Activated CD4-positive, alpha-beta T cell treated with anti-CD3 and anti-CD28 coated beads, Interleukin-2, amount 50 U/mL, for 16 hours (primary cell): ENCODE results near the gene LONP1.

Experiments
- DNase-seq: peaks from one replicate; pipeline ENCODE4 v3.0.0-alpha.2; 2020

LONP1 gene

GRCh38 chr19:5677136-5677535 is 42.8 kb downstream of the LONP1 start:
- DNase-seq: no peak

DNA sequence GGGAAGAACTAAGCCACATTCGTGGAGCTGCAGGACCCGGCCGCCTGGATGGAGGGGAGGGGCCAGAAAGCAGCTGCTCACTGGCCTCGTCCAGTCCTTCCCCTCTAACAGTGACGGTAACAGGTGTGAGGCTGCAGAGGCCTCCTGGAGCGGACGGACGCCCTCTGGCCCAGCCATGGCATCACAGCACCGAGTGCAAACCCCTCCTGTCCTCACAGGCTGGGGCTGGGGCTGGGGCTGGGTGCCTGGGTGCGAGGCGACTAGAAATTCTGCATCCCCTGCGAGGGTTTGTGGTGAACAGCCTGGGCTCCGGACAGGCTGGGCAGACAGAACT is 43.2 kb downstream of the LONP1 start:
- no peak for DNase-seq

GRCh38 chr19:5676105-5676771 is 43.7 kb downstream of the LONP1 start:
- no peak for DNase-seq

DNA sequence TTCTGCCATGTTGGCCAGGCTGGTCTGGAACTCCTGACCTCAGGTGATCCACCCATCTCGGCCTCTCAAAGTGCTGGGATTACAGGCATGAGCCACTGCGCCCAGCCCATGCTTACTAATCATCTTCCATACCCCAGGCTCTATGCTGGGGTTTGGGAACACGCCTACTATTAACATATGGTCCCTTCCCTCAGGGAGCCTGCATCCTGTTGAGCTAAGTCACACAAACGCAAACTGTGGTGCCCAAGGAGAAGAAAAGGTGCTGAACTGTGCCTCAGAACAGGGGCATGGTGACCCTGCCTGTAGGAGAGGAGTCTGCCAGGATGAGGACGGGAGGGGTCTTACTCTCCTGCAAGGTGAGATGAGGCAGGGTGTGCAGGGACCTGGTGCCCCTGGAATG is 45.2 kb downstream of the LONP1 start:
- DNase-seq: no peak

- DNase-seq: no peak
These were observed 46.2 kb downstream of the LONP1 start for GRCh38 chr19:5673752-5674151.

DNA sequence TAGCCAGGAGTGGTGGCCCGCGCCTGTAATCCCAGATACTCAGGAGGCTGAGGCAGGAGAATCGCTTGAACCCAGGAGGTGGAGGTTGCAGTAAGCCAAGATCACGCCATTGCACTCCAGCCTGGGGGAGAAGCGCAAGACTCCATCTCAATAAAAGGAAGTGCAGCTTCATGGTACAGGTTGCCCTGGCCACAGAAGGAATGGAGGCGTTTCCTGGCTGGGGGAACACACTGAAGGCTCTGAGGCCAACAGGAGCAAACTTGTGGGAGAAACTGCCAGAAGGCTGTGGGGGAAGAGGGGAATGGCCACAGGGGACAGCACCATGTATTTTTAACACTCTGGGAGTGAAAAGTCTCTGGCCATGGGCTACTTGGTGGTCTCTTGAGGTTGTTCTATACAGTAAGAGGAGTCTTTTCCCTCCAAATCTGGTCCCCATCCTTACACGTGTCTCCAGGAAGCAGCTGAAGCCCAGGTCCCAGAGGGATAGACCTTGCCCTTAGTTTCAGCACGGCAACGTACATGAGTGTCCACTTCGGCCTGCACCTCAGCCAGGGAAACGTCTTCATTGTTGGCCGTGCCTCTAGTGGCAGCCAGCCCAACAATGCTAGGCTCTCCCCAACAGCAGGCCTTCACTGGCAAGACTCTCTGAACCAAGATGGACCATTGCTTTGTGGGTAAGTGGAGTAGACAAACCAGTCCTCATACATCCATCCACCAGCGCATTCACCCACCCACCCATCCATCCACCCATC is 47.1 kb downstream of the LONP1 start:
- DNase-seq: no peak

DNA sequence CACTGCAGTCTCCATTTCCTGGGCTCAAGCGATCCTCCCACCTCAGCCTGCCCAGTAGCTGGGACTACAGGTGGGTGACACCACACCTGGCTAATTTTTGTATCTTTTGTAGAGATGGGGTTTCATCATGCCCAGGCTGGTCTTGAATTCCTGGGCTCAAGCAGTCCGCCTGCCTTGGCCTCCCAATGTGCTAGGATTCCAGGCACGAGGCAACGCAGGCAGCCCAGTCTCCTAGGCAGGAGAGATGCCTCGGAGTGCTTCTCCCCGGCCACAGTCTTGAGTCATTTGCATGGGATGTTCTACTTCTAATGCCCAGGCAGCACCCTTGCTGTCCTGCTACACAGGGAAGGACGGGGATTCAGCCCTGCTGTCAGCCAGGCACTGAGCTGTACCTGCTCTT is 48.3 kb downstream of the LONP1 start:
- DNase-seq: no peak

DNA sequence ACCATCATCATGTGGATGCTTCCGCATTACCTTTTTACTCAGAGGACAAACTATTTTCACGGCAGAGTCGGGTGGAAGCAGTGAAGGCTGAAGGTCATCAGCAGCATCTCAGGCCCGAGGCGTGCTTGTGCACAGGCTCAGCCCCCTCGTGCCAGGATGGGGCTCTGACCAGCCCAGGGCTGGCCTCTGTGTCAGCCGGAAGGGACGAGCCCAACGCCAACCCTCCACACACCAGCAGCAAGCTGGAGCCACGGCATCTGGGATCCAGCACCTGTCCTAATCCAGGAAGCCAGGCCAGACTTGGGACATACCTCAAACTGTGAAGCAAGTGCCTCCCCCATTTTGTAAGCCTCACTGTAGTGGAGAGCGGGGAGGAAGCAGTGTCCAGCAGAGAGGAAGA is 50.7 kb downstream of the LONP1 start:
- DNase-seq: no peak

DNA sequence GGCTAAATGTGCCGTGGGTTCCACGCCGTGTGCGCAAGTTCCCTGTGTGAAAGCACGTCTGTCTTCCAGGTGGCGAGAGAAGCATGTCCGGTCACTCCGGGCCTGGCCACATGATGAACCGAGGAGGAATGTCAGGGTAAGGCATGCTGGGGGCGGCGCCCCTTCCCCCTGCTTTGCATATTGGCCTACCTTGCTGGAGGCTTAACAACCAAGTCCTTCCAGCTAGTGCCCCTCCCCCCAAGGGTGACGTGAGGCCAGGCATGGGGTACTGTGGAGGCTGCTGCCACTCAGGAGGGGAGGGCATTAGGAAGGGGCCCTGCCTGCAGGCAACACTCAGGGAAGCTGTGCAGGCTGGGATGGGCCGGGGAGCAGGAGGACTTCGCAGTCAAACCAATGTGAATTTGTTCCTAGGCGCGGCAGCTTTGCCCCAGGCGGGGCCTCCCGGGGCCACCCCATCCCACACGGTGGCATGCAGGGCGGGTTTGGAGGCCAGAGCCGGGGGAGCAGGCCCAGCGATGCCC is 52.1 kb downstream of the LONP1 start:
- no peak for DNase-seq

GRCh38 chr19:5666921-5667610 is 52.9 kb downstream of the LONP1 start:
- no peak for DNase-seq

DNA sequence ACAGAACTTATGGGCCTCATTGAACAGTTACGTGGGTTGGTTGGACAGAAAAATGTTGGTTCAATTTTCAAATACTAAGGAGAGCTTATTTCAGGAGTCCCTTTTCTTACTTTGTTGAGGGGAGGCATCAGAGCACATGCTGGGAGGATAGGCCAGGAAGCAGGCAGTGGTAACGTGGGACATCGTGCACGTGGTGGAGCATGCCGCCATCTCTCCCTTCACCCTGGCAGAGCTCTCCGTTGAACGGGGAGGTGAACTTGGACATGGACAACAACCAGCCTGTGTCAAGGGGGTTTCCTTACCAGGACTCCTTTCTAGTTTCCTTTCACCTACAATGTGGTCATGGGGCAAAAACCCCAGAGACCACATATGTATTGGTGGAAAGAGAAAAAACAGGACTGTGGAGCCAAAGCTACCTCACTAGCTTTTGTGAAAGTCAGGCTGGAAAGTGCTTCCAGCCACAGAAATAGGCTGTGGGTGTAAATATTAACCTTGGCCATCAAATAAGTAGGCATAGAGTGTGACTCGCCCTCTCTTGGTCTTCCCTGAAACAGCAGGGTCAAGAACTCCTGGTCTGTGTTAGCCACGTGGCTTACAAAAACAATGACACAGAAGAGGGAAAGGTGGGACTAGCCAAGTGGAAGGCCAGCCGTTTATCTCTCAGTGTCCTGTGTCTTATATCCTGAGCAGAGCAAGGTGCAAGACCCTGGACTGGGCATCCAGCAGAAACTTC is 54.0 kb downstream of the LONP1 start:
- no peak for DNase-seq

- no peak for DNase-seq
These were observed 55.4 kb downstream of the LONP1 start for GRCh38 chr19:5664515-5664914.

GRCh38 chr19:5663904-5664303 is 56.0 kb downstream of the LONP1 start:
- no peak for DNase-seq

GRCh38 chr19:5661483-5661882 is 58.5 kb downstream of the LONP1 start:
- DNase-seq: no peak

DNA sequence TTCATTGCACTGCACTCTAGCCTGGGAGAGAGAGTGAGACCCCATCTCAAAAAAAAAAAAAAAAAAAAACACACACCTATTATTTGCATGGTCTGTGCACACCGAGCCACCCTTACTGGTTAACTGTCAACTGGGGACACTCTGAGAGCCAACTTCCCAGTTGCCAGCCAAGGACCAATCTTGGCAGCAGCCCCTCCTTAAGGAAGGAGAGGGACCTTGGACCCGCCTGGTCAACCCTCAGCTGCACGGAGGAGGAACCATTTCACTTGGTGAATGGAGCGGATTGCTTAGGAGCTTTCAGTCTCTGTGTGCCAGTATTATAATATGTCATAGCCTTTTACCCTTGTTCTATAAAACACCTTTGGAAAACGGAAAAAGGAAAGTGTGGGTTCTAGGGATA is 64.5 kb downstream of the LONP1 start:
- no peak for DNase-seq

DNA sequence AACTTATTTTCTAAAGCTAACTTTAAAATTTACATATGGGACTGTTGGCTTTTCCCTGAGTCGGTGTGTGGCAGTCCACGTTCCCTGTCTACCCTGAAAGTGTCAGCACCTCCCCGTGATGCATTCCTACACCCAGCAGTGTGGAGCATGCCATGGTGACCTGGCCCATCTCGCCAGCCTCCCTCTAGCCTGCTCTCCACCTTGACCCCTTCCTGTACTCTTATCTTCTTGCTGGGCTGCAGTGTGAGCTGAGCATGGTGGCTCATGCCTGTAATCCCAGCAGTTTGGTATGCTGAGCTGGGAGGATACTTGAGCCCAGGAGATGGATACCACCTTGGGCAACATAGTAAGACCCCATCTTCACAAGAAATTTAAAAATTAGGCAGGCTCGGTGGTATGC is 65.0 kb downstream of the LONP1 start:
- no peak for DNase-seq

DNA sequence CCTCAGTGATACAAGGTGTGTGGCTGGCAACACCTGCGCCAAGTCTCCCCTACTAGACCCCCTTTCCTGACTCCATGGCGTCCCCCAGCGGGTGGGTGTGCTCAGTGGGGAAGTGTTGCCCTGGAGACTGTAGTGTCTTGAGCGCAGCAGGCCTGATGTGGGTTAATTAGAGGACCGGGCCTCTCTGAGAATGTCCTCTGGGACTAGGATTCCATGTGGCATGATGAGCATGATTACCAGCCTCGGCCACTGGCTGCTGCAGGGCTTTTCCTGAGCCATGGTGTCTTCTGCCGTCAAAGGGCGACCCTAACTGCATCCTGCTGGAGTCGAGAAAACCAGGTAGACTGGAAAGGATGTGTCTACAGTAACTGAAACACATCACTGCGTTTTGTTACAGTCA is 67.7 kb downstream of the LONP1 start:
- no peak for DNase-seq

- no peak for DNase-seq
These were observed 68.6 kb downstream of the LONP1 start for GRCh38 chr19:5651361-5651760.

DNA sequence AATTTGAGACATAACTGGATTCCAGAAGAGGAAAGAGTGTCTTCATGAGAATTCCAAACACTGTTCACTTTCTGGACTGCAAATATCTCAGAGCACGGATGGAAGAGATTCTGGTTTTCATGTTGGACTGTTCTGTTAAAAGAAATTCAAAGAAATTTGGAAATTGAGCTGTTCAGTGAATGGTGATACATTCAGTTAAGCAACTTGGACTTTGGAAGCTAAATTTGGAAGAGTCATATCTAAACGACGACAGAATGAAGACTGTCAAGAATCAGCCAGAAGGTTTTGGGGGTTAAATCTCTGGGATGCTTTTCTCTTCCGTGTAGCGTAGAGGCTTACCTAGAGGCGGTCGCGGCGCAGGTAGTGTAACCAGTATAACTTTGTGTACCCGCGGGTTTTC is 71.5 kb downstream of the LONP1 start:
- DNase-seq: no peak

GRCh38 chr19:5646703-5647102 is 73.2 kb downstream of the LONP1 start:
- no peak for DNase-seq

DNA sequence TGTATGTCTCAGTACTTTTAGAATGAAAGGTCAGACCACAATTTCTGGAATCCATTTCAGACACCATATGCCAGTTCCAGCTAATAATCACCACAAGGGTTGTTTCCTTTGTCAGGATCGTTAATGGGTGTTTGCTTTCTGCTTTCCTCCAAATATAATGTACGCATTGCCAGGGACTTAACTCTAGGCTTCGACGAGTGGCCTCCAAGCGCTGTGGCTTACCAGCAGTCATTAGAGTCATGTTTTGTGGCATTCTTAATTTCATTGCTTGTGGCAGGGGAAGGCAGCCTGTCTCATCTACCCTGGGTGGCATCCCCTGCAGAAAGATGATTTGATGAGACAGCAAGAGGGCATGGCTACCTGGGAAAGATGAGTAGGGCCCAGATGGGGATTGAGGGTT is 74.5 kb downstream of the LONP1 start:
- DNase-seq: no peak

DNA sequence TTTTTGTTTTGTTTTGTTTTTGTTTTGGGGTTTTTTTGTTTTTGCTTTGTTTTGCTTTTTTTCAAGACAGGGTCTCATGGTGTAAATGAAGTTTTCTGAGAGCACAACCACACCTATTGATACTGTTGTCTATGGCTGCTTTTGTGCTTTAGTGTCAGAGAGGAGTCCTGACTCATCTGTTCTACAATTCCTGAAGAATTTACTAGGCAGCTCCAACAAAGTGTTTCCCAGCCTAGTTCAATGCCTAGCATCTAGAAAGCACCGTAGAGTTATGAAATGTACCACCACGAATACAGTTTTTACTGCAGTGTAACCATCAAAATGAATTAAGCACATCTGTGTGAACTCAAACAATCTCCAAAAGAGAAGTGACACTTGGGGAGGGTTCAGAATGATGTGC is 75.9 kb downstream of the LONP1 start:
- DNase-seq: no peak

GRCh38 chr19:5643060-5643459 is 76.9 kb downstream of the LONP1 start:
- no peak for DNase-seq
